ENCODE data around the gene MUC5B. TPM values are rescaled to one million over a fixed set of nuclear protein-coding genes. Genes with fewer than 3 reads are reported as not detected.

MUC5B gene
- total and polyA plus RNA-seq, 2 donors (not counting 3 experiments of a cell fraction or from before 2014, with no cell fraction given): not detected

DNA sequence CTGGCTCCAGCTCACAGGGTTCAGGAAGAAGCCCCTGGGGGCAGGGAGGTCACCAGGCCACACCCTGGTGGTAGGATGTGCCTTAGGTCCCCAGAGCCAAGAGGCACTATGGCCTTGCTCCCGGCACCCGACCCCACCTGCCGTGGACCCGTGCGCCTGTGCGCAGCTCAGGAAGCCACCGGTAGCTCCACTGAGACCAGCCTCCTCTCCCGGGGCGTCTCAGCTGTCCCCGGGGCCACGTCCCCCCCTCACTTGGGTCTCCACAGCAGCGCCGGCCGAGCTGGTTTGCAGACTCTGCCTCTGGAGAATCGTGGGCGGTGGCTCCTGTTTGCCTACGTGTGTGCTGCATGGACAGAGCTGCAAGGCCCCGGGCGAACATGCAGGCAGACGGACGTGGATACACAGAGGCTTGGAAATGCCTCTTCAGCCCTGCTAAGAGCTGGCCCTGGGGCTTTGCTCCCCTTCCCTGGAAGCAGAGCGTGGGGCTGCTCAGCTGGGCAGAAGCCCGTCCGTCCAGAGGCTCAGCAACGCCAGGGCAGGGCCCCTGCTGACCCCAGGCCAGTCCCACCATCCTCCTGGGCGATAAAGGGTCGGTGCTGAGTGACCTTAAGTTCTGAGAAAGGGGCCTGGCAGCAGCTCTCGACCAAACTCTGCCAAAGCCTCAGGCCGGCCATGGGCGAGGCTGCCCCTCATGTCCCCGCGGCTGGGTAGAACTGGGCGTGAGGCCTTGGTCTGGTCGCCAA, 15.3 kb upstream of the MUC5B start:
- no peak overlapping the region for H3K4me3 ChIP-seq (replicated peaks in 1 of 3; ENCODE audit: insufficient read depth in 1 of 3, low read depth in 1 of 3, low read length in 3 of 3)
- H3K9me3 ChIP-seq (replicated peaks; ENCODE audit: control insufficient read depth, insufficient read depth, low read length): no peaks in the 10 kb centered on the region
- H3K36me3 ChIP-seq (ENCODE audit: control insufficient read depth in 2 of 2, extremely low read depth in 1 of 2, insufficient read depth in 2 of 2, low read length in 2 of 2): no peaks in the 10 kb centered on the region
- BruUV-seq (replicated peaks): no TSS peak
- H3K79me2 ChIP-seq (ENCODE audit: control insufficient read depth, insufficient read depth, low read length): no peaks in the 10 kb centered on the region
- no peak overlapping the region for H3K9ac ChIP-seq (replicated peaks; ENCODE audit: extremely low read depth, insufficient read depth, low read length)
- FAIRE-seq: no peak
- no peak for DNase-seq (ENCODE audit: low read depth, low spot score)
- no peaks in the 10 kb centered on the region for H3K9me1 ChIP-seq (replicated peaks; ENCODE audit: control insufficient read depth, extremely low read depth, insufficient read depth, low read length)
- H3K27ac ChIP-seq (ENCODE audit: insufficient read depth, low read depth, low read length): no peak overlapping the region
- intact Hi-C loops (cut with micrococcal nuclease): no loop called here
- peaks cover 0 to 6% of the 10 kb centered on the region in 2 experiments for H3K27me3 ChIP-seq (ENCODE audit: control insufficient read depth in 2 of 2, insufficient read depth in 2 of 2, low read length in 2 of 2)
- no peak overlapping the region for H3K4me2 ChIP-seq (ENCODE audit: insufficient read depth, low read length)
- TF ChIP-seq JUN (IDR thresholded peaks at IDR 0.05; ENCODE audit: borderline replicate concordance, insufficient read depth, insufficient read length, low read depth) (no peak), EZH2 (IDR thresholded peaks at IDR 0.05; ENCODE audit: borderline replicate concordance, low read depth, low read length, severe bottlenecking) (no peak), GATA2 (IDR thresholded peaks at IDR 0.05; ENCODE audit: insufficient read depth, insufficient read length, low read depth, low read length) (no peak), POLR2A (IDR thresholded peaks at IDR 0.05; ENCODE audit: low read depth, low read length) (no peak), POLR2AphosphoS5 (IDR thresholded peaks at IDR 0.05; ENCODE audit: insufficient read depth, low read depth, low read length) (no peak), FOS (IDR thresholded peaks at IDR 0.05; ENCODE audit: borderline replicate concordance, insufficient read depth, low read length) (no peak), MYC (IDR thresholded peaks at IDR 0.05; ENCODE audit: low read depth, low read length) (no peak)
- TF ChIP-seq, protein P1, sequence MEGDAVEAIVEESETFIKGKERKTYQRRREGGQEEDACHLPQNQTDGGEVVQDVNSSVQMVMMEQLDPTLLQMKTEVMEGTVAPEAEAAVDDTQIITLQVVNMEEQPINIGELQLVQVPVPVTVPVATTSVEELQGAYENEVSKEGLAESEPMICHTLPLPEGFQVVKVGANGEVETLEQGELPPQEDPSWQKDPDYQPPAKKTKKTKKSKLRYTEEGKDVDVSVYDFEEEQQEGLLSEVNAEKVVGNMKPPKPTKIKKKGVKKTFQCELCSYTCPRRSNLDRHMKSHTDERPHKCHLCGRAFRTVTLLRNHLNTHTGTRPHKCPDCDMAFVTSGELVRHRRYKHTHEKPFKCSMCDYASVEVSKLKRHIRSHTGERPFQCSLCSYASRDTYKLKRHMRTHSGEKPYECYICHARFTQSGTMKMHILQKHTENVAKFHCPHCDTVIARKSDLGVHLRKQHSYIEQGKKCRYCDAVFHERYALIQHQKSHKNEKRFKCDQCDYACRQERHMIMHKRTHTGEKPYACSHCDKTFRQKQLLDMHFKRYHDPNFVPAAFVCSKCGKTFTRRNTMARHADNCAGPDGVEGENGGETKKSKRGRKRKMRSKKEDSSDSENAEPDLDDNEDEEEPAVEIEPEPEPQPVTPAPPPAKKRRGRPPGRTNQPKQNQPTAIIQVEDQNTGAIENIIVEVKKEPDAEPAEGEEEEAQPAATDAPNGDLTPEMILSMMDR (IDR thresholded peaks at IDR 0.05; ENCODE audit: extremely low read depth in 1 of 2, insufficient read depth in 1 of 2, low read depth in 1 of 2, low read length in 2 of 2): no peak
- TF ChIP-seq, protein P2, sequence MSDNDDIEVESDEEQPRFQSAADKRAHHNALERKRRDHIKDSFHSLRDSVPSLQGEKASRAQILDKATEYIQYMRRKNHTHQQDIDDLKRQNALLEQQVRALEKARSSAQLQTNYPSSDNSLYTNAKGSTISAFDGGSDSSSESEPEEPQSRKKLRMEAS (IDR thresholded peaks at IDR 0.05; ENCODE audit: insufficient read depth, insufficient read length): no peak
- ChIA-PET POLR2A (no interaction called here), CTCF (interaction anchor here (1.1 kb wide), 1 partner anchor 367 kb away, joined by 3 read pairs; no protein-coding TSS in a partner anchor)
- dilution Hi-C loops (cut with MboI; ENCODE audit: extremely low pct_ligation_motif_present, low sequenced_read_pairs): no loop called here
- no peaks in the 10 kb centered on the region for H4K20me1 ChIP-seq (replicated peaks; ENCODE audit: control insufficient read depth, extremely low read depth, insufficient read depth, low read length)
- H3K4me1 ChIP-seq (ENCODE audit: control insufficient read depth, extremely low read depth, insufficient read depth, low read length): no peaks in the 10 kb centered on the region
- no peak overlapping the region for H2AFZ ChIP-seq (ENCODE audit: low read depth, low read length)

Data from endothelial cell of umbilical vein (primary cell).